Frontal cortex (tissue), 1 donor: ENCODE measurements around the gene SFXN2. TPM values are rescaled to one million over a fixed set of nuclear protein-coding genes. Genes with fewer than 3 reads are reported as not detected.

Experiments used
- total RNA-seq: library from RNA; depleted of rRNA; stranded (reverse); fragments of >200 nt; gene quantifications from one replicate; pipeline ENCODE4 v1.2.3, GENCODE V29; 2014

SFXN2 gene
- total RNA-seq, 1 donor from 2014 or later, result 4.1 TPM

Other genes with a start within 250 kb of the SFXN2 start
- 238 TPM for gene ACTR1A, start 211.9 kb upstream of the SFXN2 start, total RNA-seq
- 2.9 TPM for gene SUFU, start 210.7 kb upstream of the SFXN2 start, total RNA-seq
- gene TRIM8, start 70.2 kb upstream of the SFXN2 start, total RNA-seq, result 30.2 TPM
- 32.2 TPM for gene ARL3, start 239 bp upstream of the SFXN2 start, total RNA-seq
- gene WBP1L, start 29.3 kb downstream of the SFXN2 start, total RNA-seq, result 15.5 TPM
- gene CYP17A1, start 122.8 kb downstream of the SFXN2 start, total RNA-seq, result not detected
- gene BORCS7, start 139.6 kb downstream of the SFXN2 start, total RNA-seq, result 31.0 TPM
- gene AS3MT, start 154.8 kb downstream of the SFXN2 start, total RNA-seq, result 13.5 TPM
- gene CNNM2, start 203.7 kb downstream of the SFXN2 start, total RNA-seq, result 5.7 TPM